DND-41 (cell line): ENCODE data around the gene ITGA7.

ENCODE experiments used
- ATAC-seq: fragments of 200-7000 bp; cut with Tn5 transposase; 3 replicates; pipeline ENCODE4 v1.9.1; 2021; ENCODE audit warnings: low read depth; ENCODE audit not compliant: insufficient read depth
- DNase-seq: peaks from one replicate; pipeline ENCODE4 v3.0.0-alpha.2; 2020
- H2AFZ ChIP-seq: 2 replicates; pipeline ENCODE4 v1.6.0; 2012; ENCODE audit warnings: low read depth, low read length
- H3K27ac ChIP-seq: 2 replicates; pipeline ENCODE4 v1.5.1; 2012; ENCODE audit warnings: low read length, inconsistent platforms
- H3K27me3 ChIP-seq: fragments of 200-600 bp; sonication (generic); 2 replicates; pipeline ENCODE4 v1.6.0; 2012; ENCODE audit warnings: low read length, mild to moderate bottlenecking, inconsistent platforms; ENCODE audit not compliant: insufficient read depth, poor library complexity
- H3K36me3 ChIP-seq: 2 replicates; pipeline ENCODE4 v1.5.1; 2012; ENCODE audit warnings: low read length, inconsistent platforms; ENCODE audit not compliant: insufficient read depth
- H3K4me1 ChIP-seq: 2 replicates; pipeline ENCODE4 v1.5.1; 2012; ENCODE audit warnings: mild to moderate bottlenecking, low read length; ENCODE audit not compliant: insufficient read depth
- H3K4me2 ChIP-seq: 2 replicates; pipeline ENCODE4 v1.6.0; 2012; ENCODE audit warnings: mild to moderate bottlenecking, moderate library complexity, low read length, inconsistent platforms; ENCODE audit not compliant: insufficient read depth
- H3K4me3 ChIP-seq, 2 experiments: fragments of 200-600 bp in 1 of 2; shearing (Covaris generic) in 1 of 2; 2 replicates each; pipeline ENCODE4 v1.5.1; 2012 to 2016; ENCODE audit warnings: inconsistent platforms in 2 of 2, low read length in 2 of 2, mild to moderate bottlenecking in 2 of 2, low read depth in 1 of 2, moderate library complexity in 1 of 2
- H3K79me2 ChIP-seq: 2 replicates; pipeline ENCODE4 v1.6.0; 2012; ENCODE audit warnings: low read length, inconsistent platforms; ENCODE audit not compliant: insufficient read depth
- H3K9ac ChIP-seq: 2 replicates; pipeline ENCODE4 v1.6.0; 2012; ENCODE audit warnings: low read depth, mild to moderate bottlenecking, inconsistent platforms, low read length, moderate library complexity
- H3K9me3 ChIP-seq: 2 replicates; pipeline ENCODE4 v1.5.1; 2012; ENCODE audit warnings: low read length, moderate library complexity, mild to moderate bottlenecking, inconsistent platforms; ENCODE audit not compliant: insufficient read depth, severe bottlenecking
- H4K20me1 ChIP-seq: 2 replicates; pipeline ENCODE4 v1.6.0; 2012; ENCODE audit warnings: low read length; ENCODE audit not compliant: insufficient read depth
- CTCF ChIP-seq: IDR thresholded peaks from 2 replicates; pipeline ENCODE4 v1.5.1; 2012; ENCODE audit warnings: borderline replicate concordance, low read length, moderate library complexity, mild to moderate bottlenecking; ENCODE audit not compliant: poor library complexity, severe bottlenecking; ENCODE audit errors: extremely low read depth
- EZH2 ChIP-seq: IDR thresholded peaks from 3 replicates; pipeline ENCODE4 v1.6.1; 2012; ENCODE audit warnings: borderline replicate concordance, low read depth, mild to moderate bottlenecking, moderate library complexity, low read length, inconsistent platforms; ENCODE audit not compliant: severe bottlenecking

ITGA7 gene

GRCh38 chr12:55693323-55694187 lies 14.1 kb downstream of the ITGA7 start:
- DNase-seq: no peak
- Histone ChIP-seq H3K9ac (no peak overlapping the region), H2AFZ (no peak overlapping the region), H3K27ac (no peak overlapping the region), H3K4me1 (no peaks in the 10 kb centered on the region), H3K36me3 (no peaks in the 10 kb centered on the region), H3K9me3 (no peaks in the 10 kb centered on the region), H3K79me2 (no peaks in the 10 kb centered on the region), H3K27me3 (no peaks in the 10 kb centered on the region), H3K4me3 (no peak overlapping the region), H3K4me2 (no peak overlapping the region), H4K20me1 (no peaks in the 10 kb centered on the region)
- ATAC-seq: no peak
- TF ChIP-seq EZH2 (no peak), CTCF (no peak)

- no peak overlapping the region for H3K4me2 ChIP-seq
- ATAC-seq: no peak
- no peak overlapping the region for H2AFZ ChIP-seq
- TF ChIP-seq CTCF: no peak
- no peak for TF ChIP-seq EZH2
- no peak overlapping the region for H3K9ac ChIP-seq
- H3K4me3 ChIP-seq: no peak overlapping the region
- H3K27ac ChIP-seq: no peak overlapping the region
- H3K27me3 ChIP-seq: no peaks in the 10 kb centered on the region
- no peak for DNase-seq
- no peaks in the 10 kb centered on the region for H3K4me1 ChIP-seq
- no peaks in the 10 kb centered on the region for H3K9me3 ChIP-seq
- no peaks in the 10 kb centered on the region for H4K20me1 ChIP-seq
- no peaks in the 10 kb centered on the region for H3K79me2 ChIP-seq
- H3K36me3 ChIP-seq: no peaks in the 10 kb centered on the region
These were observed 14.9 kb downstream of the ITGA7 start for GRCh38 chr12:55692631-55693322.

DNA sequence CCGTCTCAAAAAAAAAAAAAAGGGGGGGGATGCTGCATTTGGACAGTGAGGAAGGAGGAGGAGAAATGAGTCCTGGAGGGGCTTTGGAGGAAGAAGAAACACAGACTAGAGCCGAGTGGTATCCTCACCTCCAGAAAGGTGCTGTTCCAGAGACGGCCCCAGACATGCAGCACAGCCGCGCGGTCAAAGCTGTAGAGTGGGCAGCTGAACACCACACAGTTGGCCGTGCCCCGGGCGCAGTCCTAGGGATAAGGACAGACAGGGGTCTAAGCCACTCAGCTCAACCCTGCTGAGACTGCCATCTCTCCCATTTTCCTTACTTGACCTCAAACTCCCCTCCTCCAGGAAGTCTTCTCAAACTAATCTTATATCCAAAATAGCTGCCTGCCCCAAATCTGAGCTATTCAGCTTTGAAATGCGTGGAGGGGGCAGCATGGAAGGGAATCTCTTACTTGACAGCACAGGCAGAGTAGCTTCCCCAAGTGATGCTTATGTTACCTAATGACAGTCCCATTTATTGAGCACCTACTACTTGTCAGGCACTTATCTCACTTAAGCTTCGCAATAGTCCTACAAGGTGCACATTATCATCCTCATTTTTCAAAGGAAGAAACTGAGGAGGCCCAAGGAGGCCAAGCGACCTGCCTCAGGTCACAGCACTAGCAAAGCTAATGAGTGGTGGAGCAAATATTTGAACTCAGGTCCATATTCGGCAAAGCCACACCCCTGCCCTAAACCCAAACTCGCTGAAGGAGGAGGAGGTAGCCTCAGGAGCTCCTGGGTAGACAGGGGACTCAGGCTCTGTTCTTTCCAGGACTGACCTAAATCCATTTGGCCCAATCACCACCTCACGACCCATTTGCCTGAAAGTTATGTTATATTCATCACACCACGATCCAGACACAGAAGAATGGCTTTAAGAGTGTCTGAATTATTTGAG lies 18.7 kb downstream of the ITGA7 start:
- ATAC-seq (no peak), DNase-seq (no peak)
- Histone ChIP-seq H3K9me3 (no peaks in the 10 kb centered on the region), H3K27ac (no peak overlapping the region), H3K4me2 (no peak overlapping the region), H3K9ac (no peak overlapping the region), H2AFZ (no peak overlapping the region), H4K20me1 (no peaks in the 10 kb centered on the region), H3K27me3 (peaks cover 1% of the 10 kb centered on the region), H3K4me1 (no peaks in the 10 kb centered on the region), H3K36me3 (no peaks in the 10 kb centered on the region), H3K79me2 (no peaks in the 10 kb centered on the region), H3K4me3 (no peak overlapping the region)
- no peak for TF ChIP-seq CTCF
- TF ChIP-seq EZH2: no peak
